GM23338 (cell line): ENCODE results near the gene ZFP36L1. TPM values are rescaled to one million over a fixed set of nuclear protein-coding genes. Genes with fewer than 3 reads are reported as not detected.

Source experiments
- ATAC-seq: fragments of 200-7000 bp; cut with Tn5 transposase; 3 replicates; pipeline ENCODE4 v1.9.1; 2020
- DNase-seq: peaks from one replicate; pipeline ENCODE4 v3.0.0-alpha.2; 2015; ENCODE audit warnings: low spot score
- H2AFZ ChIP-seq: fragments of 200-600 bp; sonication (generic); 2 replicates; pipeline ENCODE4 v1.8.0; 2016; ENCODE audit warnings: antibody characterized with exemption, mild to moderate bottlenecking, moderate library complexity
- H3F3A ChIP-seq: fragments of 200-600 bp; sonication (generic); replicated peaks from 2 replicates; pipeline ENCODE4 v1.8.0; 2017; ENCODE audit warnings: antibody characterized with exemption, mixed run types, low read depth
- H3K27ac ChIP-seq: fragments of 200-600 bp; sonication (generic); 2 replicates; pipeline ENCODE4 v1.6.1; 2016; ENCODE audit warnings: low read depth
- H3K27me3 ChIP-seq: fragments of 200-600 bp; sonication (generic); 2 replicates; pipeline ENCODE4 v1.8.0; 2016; ENCODE audit warnings: mild to moderate bottlenecking, mixed run types, moderate library complexity; ENCODE audit not compliant: insufficient read depth
- H3K36me3 ChIP-seq: fragments of 200-600 bp; sonication (generic); 2 replicates; pipeline ENCODE4 v1.8.0; 2016; ENCODE audit warnings: mild to moderate bottlenecking; ENCODE audit not compliant: insufficient read depth
- H3K4me1 ChIP-seq: fragments of 200-600 bp; sonication (generic); 2 replicates; pipeline ENCODE4 v1.8.0; 2016; ENCODE audit warnings: mild to moderate bottlenecking, moderate library complexity; ENCODE audit not compliant: insufficient read depth
- H3K4me2 ChIP-seq: fragments of 200-600 bp; sonication (generic); 2 replicates; pipeline ENCODE4 v1.7.1; 2017; ENCODE audit warnings: mixed run types
- H3K4me3 ChIP-seq: fragments of 200-600 bp; sonication (generic); 2 replicates; pipeline ENCODE4 v1.6.1; 2016; ENCODE audit warnings: mixed run types
- H3K79me2 ChIP-seq: fragments of 200-600 bp; sonication (generic); replicated peaks from 2 replicates; pipeline ENCODE4 v1.8.0; 2017; ENCODE audit warnings: mild to moderate bottlenecking; ENCODE audit not compliant: insufficient read depth
- H3K9me2 ChIP-seq: fragments of 200-600 bp; sonication (generic); 2 replicates; pipeline ENCODE4 v1.8.0; 2017; ENCODE audit not compliant: insufficient read depth
- H4K20me1 ChIP-seq: fragments of 200-600 bp; sonication (generic); replicated peaks from 2 replicates; pipeline ENCODE4 v1.8.0; 2017; ENCODE audit warnings: mild to moderate bottlenecking; ENCODE audit not compliant: insufficient read depth
- H3K27ac Mint-ChIP-seq: 2 replicates; pipeline ENCODE4 v1.8.0; 2020; ENCODE audit warnings: inconsistent platforms, mild to moderate bottlenecking, moderate library complexity, mixed read lengths
- H3K27me3 Mint-ChIP-seq: 3 replicates; pipeline ENCODE4 v1.8.0; 2022; ENCODE audit warnings: low read depth, mild to moderate bottlenecking, moderate library complexity, mixed read lengths, inconsistent platforms; ENCODE audit not compliant: insufficient read depth, poor library complexity
- H3K36me3 Mint-ChIP-seq: 3 replicates; pipeline ENCODE4 v1.8.0; 2021; ENCODE audit warnings: low read depth, mild to moderate bottlenecking, inconsistent platforms, moderate library complexity, mixed read lengths
- H3K4me1 Mint-ChIP-seq: 3 replicates; pipeline ENCODE4 v1.8.0; 2020; ENCODE audit warnings: mild to moderate bottlenecking, inconsistent platforms, mixed read lengths
- H3K4me3 Mint-ChIP-seq: 3 replicates; pipeline ENCODE4 v1.8.0; 2021; ENCODE audit warnings: moderate library complexity, mild to moderate bottlenecking, inconsistent platforms, mixed read lengths
- H3K9me3 Mint-ChIP-seq: 3 replicates; pipeline ENCODE4 v1.8.0; 2020; ENCODE audit warnings: moderate library complexity, mild to moderate bottlenecking, inconsistent platforms, mixed read lengths
- CREB1 ChIP-seq: fragments of 250-450 bp; sonication (Bioruptor Pico); IDR thresholded peaks from 2 replicates; pipeline ENCODE4 v1.5.0; 2020; ENCODE audit warnings: low read depth, mild to moderate bottlenecking, moderate library complexity
- EZH2 ChIP-seq: fragments of 200-600 bp; sonication (generic); IDR thresholded peaks from one replicate; pipeline ENCODE4 v1.8.0; 2017; ENCODE audit warnings: antibody characterized with exemption, mild to moderate bottlenecking, low read depth; ENCODE audit not compliant: unreplicated experiment
- EZH2phosphoT487 ChIP-seq: fragments of 200-600 bp; sonication (generic); IDR thresholded peaks from one replicate; pipeline ENCODE4 v1.8.1; 2018; ENCODE audit warnings: antibody characterized with exemption; ENCODE audit not compliant: unreplicated experiment
- JUNB ChIP-seq: IDR thresholded peaks from one replicate; pipeline ENCODE4 v1.6.1; 2016; ENCODE audit warnings: antibody characterized with exemption; ENCODE audit not compliant: unreplicated experiment
- NANOG ChIP-seq: IDR thresholded peaks from 2 replicates; pipeline ENCODE4 v1.6.1; 2016; ENCODE audit warnings: antibody characterized with exemption, borderline replicate concordance
- POLR2AphosphoS5 ChIP-seq: IDR thresholded peaks from 2 replicates; pipeline ENCODE4 v1.6.1; 2016; ENCODE audit warnings: antibody characterized with exemption, low read depth
- STAT1 ChIP-seq: IDR thresholded peaks from one replicate; pipeline ENCODE4 v1.6.1; 2016; ENCODE audit warnings: antibody characterized with exemption; ENCODE audit not compliant: unreplicated experiment
- ZNF114 ChIP-seq: fragments of 250-450 bp; sonication (Bioruptor Pico); IDR thresholded peaks from 2 replicates; pipeline ENCODE4 v1.5.0; 2020; ENCODE audit warnings: mild to moderate bottlenecking, moderate library complexity
- ZNF331 ChIP-seq: fragments of 250-450 bp; sonication (Bioruptor Pico); IDR thresholded peaks from 2 replicates; pipeline ENCODE4 v1.5.0; 2020; ENCODE audit warnings: low read depth, mild to moderate bottlenecking, moderate library complexity
- polyA plus RNA-seq: library from polyadenylated mRNA; unstranded; fragments of >200 nt; fragmentation: Nextera tagmentation; extraction: Ambion mirVana; gene quantifications from 2 replicates; pipeline ENCODE4 v1.2.1, GENCODE V29; 2016
- total RNA-seq: library from RNA; depleted of rRNA; stranded (reverse); fragments of >200 nt; shearing (Covaris generic); gene quantifications from 2 replicates; pipeline ENCODE4 v1.2.3, GENCODE V29; 2014
- TF ChIP-seq, protein P1 (sequence below), 2 experiments: fragments of 200-600 bp in 1 of 2; sonication (generic) in 1 of 2; conservative IDR thresholded peaks; 2 replicates each; pipeline versions ENCODE4 v1.5.1 to v1.6.1; 2016 to 2017; ENCODE audit warnings: antibody characterized with exemption in 2 of 2, low read depth in 2 of 2, mild to moderate bottlenecking in 2 of 2, moderate library complexity in 1 of 2
- TF ChIP-seq, protein P2 (sequence below): IDR thresholded peaks from one replicate; pipeline ENCODE4 v1.6.1; 2018; ENCODE audit warnings: antibody characterized with exemption; ENCODE audit not compliant: unreplicated experiment
- TF ChIP-seq, protein P3 (sequence below): fragments of 250-450 bp; sonication (Bioruptor Pico); IDR thresholded peaks from 2 replicates; pipeline ENCODE4 v1.5.0; 2020; ENCODE audit warnings: mild to moderate bottlenecking, moderate library complexity

ZFP36L1 gene
- total and polyA plus RNA-seq, 2 experiments from 2014 or later = 148 to 382 TPM

DNA sequence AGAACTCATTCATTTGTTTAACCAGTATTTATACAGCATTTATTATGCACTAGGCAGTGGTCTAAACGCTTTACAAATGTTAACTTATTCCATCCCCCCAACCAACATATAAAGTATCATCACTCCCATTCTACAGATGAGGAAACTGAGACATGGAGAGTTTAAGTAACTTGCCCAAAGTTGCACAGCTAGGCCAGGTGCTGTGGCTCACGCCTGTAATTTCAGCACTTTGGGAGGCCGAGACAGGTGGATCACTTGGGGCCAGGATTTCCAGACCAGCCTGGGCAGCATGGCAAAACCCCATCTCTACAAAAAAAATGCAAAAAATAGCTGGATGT lies 37.9 kb downstream of the ZFP36L1 start:
- H3K27me3 Mint-ChIP-seq = peaks cover 5% of the 10 kb centered on the region
- no peaks in the 10 kb centered on the region; the same call in 2 of the 3 replicates for H3K36me3 Mint-ChIP-seq
- TF ChIP-seq, protein P1, sequence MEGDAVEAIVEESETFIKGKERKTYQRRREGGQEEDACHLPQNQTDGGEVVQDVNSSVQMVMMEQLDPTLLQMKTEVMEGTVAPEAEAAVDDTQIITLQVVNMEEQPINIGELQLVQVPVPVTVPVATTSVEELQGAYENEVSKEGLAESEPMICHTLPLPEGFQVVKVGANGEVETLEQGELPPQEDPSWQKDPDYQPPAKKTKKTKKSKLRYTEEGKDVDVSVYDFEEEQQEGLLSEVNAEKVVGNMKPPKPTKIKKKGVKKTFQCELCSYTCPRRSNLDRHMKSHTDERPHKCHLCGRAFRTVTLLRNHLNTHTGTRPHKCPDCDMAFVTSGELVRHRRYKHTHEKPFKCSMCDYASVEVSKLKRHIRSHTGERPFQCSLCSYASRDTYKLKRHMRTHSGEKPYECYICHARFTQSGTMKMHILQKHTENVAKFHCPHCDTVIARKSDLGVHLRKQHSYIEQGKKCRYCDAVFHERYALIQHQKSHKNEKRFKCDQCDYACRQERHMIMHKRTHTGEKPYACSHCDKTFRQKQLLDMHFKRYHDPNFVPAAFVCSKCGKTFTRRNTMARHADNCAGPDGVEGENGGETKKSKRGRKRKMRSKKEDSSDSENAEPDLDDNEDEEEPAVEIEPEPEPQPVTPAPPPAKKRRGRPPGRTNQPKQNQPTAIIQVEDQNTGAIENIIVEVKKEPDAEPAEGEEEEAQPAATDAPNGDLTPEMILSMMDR (conservative IDR thresholded peaks at IDR 0.05; ENCODE audit: low read depth in 2 of 2) = no peak
- TF ChIP-seq POLR2AphosphoS5 = no peak
- TF ChIP-seq CREB1 (CRISPR knock-in tag) = no peak
- TF ChIP-seq JUNB = no peak
- no peak for TF ChIP-seq EZH2phosphoT487
- TF ChIP-seq ZNF331 = no peak
- TF ChIP-seq ZNF114 = no peak
- TF ChIP-seq, protein P2, sequence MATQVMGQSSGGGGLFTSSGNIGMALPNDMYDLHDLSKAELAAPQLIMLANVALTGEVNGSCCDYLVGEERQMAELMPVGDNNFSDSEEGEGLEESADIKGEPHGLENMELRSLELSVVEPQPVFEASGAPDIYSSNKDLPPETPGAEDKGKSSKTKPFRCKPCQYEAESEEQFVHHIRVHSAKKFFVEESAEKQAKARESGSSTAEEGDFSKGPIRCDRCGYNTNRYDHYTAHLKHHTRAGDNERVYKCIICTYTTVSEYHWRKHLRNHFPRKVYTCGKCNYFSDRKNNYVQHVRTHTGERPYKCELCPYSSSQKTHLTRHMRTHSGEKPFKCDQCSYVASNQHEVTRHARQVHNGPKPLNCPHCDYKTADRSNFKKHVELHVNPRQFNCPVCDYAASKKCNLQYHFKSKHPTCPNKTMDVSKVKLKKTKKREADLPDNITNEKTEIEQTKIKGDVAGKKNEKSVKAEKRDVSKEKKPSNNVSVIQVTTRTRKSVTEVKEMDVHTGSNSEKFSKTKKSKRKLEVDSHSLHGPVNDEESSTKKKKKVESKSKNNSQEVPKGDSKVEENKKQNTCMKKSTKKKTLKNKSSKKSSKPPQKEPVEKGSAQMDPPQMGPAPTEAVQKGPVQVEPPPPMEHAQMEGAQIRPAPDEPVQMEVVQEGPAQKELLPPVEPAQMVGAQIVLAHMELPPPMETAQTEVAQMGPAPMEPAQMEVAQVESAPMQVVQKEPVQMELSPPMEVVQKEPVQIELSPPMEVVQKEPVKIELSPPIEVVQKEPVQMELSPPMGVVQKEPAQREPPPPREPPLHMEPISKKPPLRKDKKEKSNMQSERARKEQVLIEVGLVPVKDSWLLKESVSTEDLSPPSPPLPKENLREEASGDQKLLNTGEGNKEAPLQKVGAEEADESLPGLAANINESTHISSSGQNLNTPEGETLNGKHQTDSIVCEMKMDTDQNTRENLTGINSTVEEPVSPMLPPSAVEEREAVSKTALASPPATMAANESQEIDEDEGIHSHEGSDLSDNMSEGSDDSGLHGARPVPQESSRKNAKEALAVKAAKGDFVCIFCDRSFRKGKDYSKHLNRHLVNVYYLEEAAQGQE = no peak
- TF ChIP-seq NANOG = no peak
- no peak for TF ChIP-seq STAT1
- TF ChIP-seq, protein P3, sequence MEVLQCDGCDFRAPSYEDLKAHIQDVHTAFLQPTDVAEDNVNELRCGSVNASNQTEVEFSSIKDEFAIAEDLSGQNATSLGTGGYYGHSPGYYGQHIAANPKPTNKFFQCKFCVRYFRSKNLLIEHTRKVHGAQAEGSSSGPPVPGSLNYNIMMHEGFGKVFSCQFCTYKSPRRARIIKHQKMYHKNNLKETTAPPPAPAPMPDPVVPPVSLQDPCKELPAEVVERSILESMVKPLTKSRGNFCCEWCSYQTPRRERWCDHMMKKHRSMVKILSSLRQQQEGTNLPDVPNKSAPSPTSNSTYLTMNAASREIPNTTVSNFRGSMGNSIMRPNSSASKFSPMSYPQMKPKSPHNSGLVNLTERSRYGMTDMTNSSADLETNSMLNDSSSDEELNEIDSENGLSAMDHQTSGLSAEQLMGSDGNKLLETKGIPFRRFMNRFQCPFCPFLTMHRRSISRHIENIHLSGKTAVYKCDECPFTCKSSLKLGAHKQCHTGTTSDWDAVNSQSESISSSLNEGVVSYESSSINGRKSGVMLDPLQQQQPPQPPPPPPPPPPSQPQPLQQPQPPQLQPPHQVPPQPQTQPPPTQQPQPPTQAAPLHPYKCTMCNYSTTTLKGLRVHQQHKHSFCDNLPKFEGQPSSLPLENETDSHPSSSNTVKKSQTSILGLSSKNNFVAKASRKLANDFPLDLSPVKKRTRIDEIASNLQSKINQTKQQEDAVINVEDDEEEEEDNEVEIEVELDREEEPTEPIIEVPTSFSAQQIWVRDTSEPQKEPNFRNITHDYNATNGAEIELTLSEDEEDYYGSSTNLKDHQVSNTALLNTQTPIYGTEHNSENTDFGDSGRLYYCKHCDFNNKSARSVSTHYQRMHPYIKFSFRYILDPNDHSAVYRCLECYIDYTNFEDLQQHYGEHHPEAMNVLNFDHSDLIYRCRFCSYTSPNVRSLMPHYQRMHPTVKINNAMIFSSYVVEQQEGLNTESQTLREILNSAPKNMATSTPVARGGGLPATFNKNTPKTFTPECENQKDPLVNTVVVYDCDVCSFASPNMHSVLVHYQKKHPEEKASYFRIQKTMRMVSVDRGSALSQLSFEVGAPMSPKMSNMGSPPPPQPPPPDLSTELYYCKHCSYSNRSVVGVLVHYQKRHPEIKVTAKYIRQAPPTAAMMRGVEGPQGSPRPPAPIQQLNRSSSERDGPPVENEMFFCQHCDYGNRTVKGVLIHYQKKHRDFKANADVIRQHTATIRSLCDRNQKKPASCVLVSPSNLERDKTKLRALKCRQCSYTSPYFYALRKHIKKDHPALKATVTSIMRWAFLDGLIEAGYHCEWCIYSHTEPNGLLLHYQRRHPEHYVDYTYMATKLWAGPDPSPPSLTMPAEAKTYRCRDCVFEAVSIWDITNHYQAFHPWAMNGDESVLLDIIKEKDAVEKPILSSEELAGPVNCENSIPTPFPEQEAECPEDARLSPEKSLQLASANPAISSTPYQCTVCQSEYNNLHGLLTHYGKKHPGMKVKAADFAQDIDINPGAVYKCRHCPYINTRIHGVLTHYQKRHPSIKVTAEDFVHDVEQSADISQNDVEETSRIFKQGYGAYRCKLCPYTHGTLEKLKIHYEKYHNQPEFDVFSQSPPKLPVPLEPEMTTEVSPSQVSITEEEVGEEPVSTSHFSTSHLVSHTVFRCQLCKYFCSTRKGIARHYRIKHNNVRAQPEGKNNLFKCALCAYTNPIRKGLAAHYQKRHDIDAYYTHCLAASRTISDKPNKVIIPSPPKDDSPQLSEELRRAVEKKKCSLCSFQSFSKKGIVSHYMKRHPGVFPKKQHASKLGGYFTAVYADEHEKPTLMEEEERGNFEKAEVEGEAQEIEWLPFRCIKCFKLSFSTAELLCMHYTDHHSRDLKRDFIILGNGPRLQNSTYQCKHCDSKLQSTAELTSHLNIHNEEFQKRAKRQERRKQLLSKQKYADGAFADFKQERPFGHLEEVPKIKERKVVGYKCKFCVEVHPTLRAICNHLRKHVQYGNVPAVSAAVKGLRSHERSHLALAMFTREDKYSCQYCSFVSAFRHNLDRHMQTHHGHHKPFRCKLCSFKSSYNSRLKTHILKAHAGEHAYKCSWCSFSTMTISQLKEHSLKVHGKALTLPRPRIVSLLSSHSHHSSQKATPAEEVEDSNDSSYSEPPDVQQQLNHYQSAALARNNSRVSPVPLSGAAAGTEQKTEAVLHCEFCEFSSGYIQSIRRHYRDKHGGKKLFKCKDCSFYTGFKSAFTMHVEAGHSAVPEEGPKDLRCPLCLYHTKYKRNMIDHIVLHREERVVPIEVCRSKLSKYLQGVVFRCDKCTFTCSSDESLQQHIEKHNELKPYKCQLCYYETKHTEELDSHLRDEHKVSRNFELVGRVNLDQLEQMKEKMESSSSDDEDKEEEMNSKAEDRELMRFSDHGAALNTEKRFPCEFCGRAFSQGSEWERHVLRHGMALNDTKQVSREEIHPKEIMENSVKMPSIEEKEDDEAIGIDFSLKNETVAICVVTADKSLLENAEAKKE (CRISPR knock-in tag) = no peak
- TF ChIP-seq EZH2 = no peak
- Histone ChIP-seq H3F3A (no peaks in the 10 kb centered on the region), H4K20me1 (no peaks in the 10 kb centered on the region), H3K27me3 (no peaks in the 10 kb centered on the region), H3K36me3 (no peaks in the 10 kb centered on the region), H2AFZ (no peak overlapping the region), H3K9me2 (no peaks in the 10 kb centered on the region), H3K4me3 (no peak overlapping the region), H3K27ac (no peak overlapping the region), H3K4me2 (no peak overlapping the region), H3K4me1 (no peaks in the 10 kb centered on the region), H3K79me2 (no peaks in the 10 kb centered on the region)
- ATAC-seq (no peak), DNase-seq (no peak)
- H3K4me1 Mint-ChIP-seq = peaks cover 2% of the 10 kb centered on the region; the same call in 2 of the 3 replicates
- H3K4me3 Mint-ChIP-seq = no peak overlapping the region
- H3K27ac Mint-ChIP-seq = no peak overlapping the region
- no peaks in the 10 kb centered on the region for H3K9me3 Mint-ChIP-seq
